AG09309 (cell line): Measurements from ENCODE around the gene MTG1.
"Not testable (repeated sequence)": the region's sequence is repeated elsewhere in the genome, so short reads cannot be mapped to it uniquely, and the experiment has no call there.

ENCODE experiments used
- DNase-seq: peaks from one replicate; pipeline ENCODE4 v3.0.0-alpha.2; 2010; ENCODE audit warnings: low read depth
- H3K4me3 ChIP-seq: 2 replicates; pipeline ENCODE4 v1.5.1; 2011; ENCODE audit warnings: mild to moderate bottlenecking, low read depth, low read length, moderate library complexity; ENCODE audit not compliant: control insufficient read depth
- CTCF ChIP-seq: IDR thresholded peaks from 2 replicates; pipeline ENCODE4 v1.5.1; 2011; ENCODE audit warnings: mild to moderate bottlenecking, low read depth, low read length, inconsistent platforms; ENCODE audit not compliant: insufficient read depth, control insufficient read depth; ENCODE audit errors: missing control alignments

Gene MTG1

GRCh38 chr10:133385214-133385613 is 8.7 kb upstream of the MTG1 start:
- H3K4me3 ChIP-seq = no peak overlapping the region
- DNase-seq = no peak
- TF ChIP-seq CTCF = no peak

DNA sequence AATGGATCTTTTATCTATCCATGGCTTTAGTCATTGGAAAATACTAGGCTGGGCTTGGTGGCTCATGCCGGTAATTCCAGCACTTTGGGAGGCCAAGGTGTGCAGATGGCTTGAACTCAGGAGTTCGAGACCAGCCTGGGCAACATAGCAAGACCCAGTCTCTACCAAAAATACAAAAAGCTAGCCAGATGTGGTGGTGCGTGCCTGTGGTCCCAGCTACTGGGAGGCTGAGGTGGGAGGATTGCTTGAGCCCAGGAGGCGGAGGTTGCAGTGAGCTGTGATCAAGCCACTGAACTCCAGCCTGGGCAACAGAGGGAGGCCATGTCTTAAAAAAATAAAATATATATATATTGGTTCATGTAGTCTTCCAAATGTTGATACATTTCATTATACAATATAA is 7.0 kb upstream of the MTG1 start:
- H3K4me3 ChIP-seq, DNase-seq: not testable (repeated sequence)

DNA sequence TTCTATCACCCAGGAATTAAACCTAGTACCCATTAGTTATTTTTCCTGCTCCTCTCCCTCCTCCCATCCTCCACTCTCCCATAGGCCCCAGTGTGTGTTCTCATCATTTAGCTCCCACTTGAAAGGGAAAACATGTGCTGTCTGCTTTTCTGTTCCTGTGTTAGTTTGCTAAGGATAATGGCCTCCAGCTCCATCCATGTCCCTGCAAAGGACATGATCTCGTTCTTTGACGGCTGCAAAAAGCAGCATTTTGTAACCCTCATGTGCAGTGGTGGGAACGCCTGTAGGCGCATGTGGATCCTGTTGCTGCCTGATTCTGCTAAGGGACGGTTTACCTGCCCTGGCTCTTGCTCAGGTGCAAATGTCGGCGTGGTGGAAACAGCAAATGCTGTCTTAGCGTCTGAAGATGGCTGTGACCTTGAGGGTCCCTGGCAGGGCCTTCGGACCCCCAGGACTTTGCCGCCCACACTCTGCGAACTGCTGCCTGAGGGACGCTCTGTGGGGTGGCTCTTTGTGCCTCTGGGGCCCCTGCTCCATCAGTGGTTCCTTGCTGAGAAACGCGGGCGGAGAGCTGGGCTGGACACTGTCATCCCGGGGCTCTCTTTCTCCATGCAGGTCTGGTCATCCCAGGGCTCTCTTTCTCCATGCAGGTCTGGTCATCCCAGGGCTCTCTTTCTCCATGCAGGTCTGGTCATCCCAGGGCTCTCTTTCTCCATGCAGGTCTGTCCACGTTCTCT is 5.6 kb upstream of the MTG1 start:
- TF ChIP-seq CTCF = no peak
- H3K4me3 ChIP-seq = no peak overlapping the region
- DNase-seq = no peak

- TF ChIP-seq CTCF = no peak
- no peak for DNase-seq
- no peak overlapping the region for H3K4me3 ChIP-seq
Observed at GRCh38 chr10:133388973-133389818, 4.8 kb upstream of the MTG1 start.

DNA sequence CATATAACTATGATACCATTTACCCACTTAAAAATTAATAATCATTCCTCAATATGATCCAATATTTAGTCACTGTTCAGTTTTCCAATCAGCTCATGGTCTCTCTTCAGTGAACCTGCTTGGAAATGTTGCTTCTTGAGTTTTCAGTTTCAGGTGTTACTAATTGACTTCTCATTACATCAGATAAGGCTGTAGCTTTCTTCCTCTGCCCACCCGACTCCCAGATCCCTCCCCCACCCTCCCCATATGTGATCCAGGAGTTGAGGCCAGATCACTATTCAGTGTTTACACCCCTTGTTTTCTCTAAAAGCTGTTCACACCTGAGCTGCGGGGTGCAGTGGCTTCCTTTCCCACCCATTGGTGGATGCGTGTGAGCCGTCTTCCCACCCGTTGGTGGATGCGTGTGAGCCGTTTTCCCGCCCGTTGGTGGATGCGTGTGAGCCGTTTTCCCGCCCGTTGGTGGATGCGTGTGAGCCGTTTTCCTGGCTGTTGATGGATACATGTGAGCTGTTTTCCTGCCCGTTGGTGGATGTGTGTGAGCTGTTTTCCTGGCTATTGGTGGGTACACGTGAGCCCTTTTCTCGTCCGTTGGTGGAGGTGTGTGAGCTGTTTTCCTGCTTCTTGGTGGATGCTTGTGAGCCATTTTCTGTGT is 3.2 kb upstream of the MTG1 start:
- no peak overlapping the region for H3K4me3 ChIP-seq
- no peak for DNase-seq
- no peak for TF ChIP-seq CTCF

- TF ChIP-seq CTCF = no peak
- no peak for DNase-seq
- H3K4me3 ChIP-seq = no peak overlapping the region
Observed at GRCh38 chr10:133391249-133391635, 2.7 kb upstream of the MTG1 start.
